Endothelial cell (in vitro differentiated cells): ENCODE measurements around the gene FAM193A. TPM values are rescaled to one million over a fixed set of nuclear protein-coding genes. Genes with fewer than 3 reads are reported as not detected.
"Not testable (repeated sequence)": the region's sequence is repeated elsewhere in the genome, so short reads cannot be mapped to it uniquely, and the experiment has no call there.

Source experiments
- DNase-seq: peaks from one replicate; pipeline ENCODE4 v3.0.0; 2021; ENCODE audit warnings: low spot score
- H3K27ac Mint-ChIP-seq: one replicate; pipeline ENCODE4 v1.8.0; 2021; ENCODE audit warnings: mixed read lengths, inconsistent platforms; ENCODE audit not compliant: unreplicated experiment
- H3K27me3 Mint-ChIP-seq: one replicate; pipeline ENCODE4 v1.8.0; 2021; ENCODE audit warnings: mild to moderate bottlenecking, moderate library complexity, mixed read lengths, inconsistent platforms; ENCODE audit not compliant: unreplicated experiment
- H3K36me3 Mint-ChIP-seq: one replicate; pipeline ENCODE4 v1.8.0; 2021; ENCODE audit warnings: mild to moderate bottlenecking, low read depth, mixed read lengths, inconsistent platforms; ENCODE audit not compliant: unreplicated experiment
- H3K4me1 Mint-ChIP-seq: one replicate; pipeline ENCODE4 v1.8.0; 2021; ENCODE audit warnings: mild to moderate bottlenecking, mixed read lengths, inconsistent platforms; ENCODE audit not compliant: unreplicated experiment
- H3K4me3 Mint-ChIP-seq: one replicate; pipeline ENCODE4 v1.8.0; 2021; ENCODE audit warnings: mild to moderate bottlenecking, mixed read lengths, inconsistent platforms; ENCODE audit not compliant: unreplicated experiment
- H3K9me3 Mint-ChIP-seq: one replicate; pipeline ENCODE4 v1.8.0; 2021; ENCODE audit warnings: mixed read lengths, inconsistent platforms; ENCODE audit not compliant: unreplicated experiment
- total RNA-seq: library from RNA; stranded (reverse); fragmentation: NEBNext Ultra II Directional; extraction: Animal tissue kit (Norgen Biotek cat#: 25700); gene quantifications from one replicate; pipeline ENCODE4 v1.2.1, GENCODE V29; 2021; ENCODE audit not compliant: unreplicated experiment
- TF ChIP-seq, protein P1 (sequence below): fragments of 200-600 bp; sonication (generic); IDR thresholded peaks from one replicate; pipeline ENCODE4 v1.5.0; 2021; ENCODE audit warnings: antibody characterized with exemption; ENCODE audit not compliant: unreplicated experiment

FAM193A gene
- total RNA-seq, 1 donor from 2014 or later, result 33.7 TPM

DNA sequence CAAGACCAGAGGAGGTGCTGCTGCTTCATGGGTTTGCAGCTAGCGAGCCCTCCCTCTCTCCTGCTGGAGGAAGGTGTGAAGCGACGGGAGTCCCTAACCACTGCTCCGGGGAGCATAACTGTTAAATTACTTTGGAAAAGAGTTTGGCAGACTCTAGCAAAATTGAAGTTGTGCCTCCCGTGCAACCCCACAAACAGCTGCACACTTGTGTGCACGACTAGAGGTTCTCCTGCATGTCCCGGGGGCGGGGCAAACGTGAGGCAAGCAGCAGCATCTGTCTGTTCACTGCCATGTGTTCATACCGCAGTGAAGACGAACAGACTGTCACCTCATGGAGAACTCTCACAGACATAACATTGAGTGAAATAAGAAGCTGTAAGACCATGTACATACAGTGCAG, 185.1 kb downstream of the FAM193A start:
- H3K27me3 Mint-ChIP-seq, result peaks cover 11% of the 10 kb centered on the region
- peaks cover 22% of the 10 kb centered on the region for H3K36me3 Mint-ChIP-seq
- H3K27ac Mint-ChIP-seq, result no peak overlapping the region
- H3K9me3 Mint-ChIP-seq, result no peaks in the 10 kb centered on the region
- no peak overlapping the region for H3K4me3 Mint-ChIP-seq
- no peak for DNase-seq
- peaks cover 3% of the 10 kb centered on the region for H3K4me1 Mint-ChIP-seq
- TF ChIP-seq, protein P1, sequence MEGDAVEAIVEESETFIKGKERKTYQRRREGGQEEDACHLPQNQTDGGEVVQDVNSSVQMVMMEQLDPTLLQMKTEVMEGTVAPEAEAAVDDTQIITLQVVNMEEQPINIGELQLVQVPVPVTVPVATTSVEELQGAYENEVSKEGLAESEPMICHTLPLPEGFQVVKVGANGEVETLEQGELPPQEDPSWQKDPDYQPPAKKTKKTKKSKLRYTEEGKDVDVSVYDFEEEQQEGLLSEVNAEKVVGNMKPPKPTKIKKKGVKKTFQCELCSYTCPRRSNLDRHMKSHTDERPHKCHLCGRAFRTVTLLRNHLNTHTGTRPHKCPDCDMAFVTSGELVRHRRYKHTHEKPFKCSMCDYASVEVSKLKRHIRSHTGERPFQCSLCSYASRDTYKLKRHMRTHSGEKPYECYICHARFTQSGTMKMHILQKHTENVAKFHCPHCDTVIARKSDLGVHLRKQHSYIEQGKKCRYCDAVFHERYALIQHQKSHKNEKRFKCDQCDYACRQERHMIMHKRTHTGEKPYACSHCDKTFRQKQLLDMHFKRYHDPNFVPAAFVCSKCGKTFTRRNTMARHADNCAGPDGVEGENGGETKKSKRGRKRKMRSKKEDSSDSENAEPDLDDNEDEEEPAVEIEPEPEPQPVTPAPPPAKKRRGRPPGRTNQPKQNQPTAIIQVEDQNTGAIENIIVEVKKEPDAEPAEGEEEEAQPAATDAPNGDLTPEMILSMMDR, result no peak

GRCh38 chr4:2722033-2722432, 185.6 kb downstream of the FAM193A start:
- Mint-ChIP-seq H3K9me3 (no peaks in the 10 kb centered on the region), H3K27ac (peak overlapping the region; percentile 53), H3K4me3 (peak overlapping the region; percentile 43), H3K4me1 (peaks cover 3% of the 10 kb centered on the region), H3K36me3 (peaks cover 22% of the 10 kb centered on the region), H3K27me3 (peaks cover 11% of the 10 kb centered on the region)
- DNase-seq, result no peak
- TF ChIP-seq, protein P1, result no peak

DNA sequence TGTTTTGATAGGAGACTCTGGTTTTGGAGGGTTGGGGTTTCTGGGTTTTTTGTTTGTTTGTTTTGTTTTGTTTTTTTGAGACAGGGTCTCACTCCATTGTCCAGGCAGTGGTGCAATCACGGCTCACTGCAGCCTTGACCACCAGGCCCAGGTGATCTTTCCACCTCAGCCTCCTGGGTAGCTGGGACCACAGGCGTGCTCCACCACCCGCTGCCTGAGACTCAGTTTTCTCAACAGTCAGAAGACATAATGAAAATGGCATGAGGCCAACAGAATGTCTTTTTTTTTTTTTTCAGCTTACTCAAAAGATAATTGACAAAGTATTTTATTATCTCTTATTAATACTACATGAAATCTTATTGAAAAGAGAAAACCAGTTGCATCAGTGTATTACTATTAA, 187.3 kb downstream of the FAM193A start:
- Mint-ChIP-seq H3K9me3 (no peaks in the 10 kb centered on the region), H3K27ac (no peak overlapping the region), H3K4me1 (peaks cover 3% of the 10 kb centered on the region), H3K36me3 (peaks cover 15% of the 10 kb centered on the region), H3K27me3 (peaks cover 11% of the 10 kb centered on the region), H3K4me3 (no peak overlapping the region)
- TF ChIP-seq, protein P1, result no peak
- DNase-seq, result no peak

DNA sequence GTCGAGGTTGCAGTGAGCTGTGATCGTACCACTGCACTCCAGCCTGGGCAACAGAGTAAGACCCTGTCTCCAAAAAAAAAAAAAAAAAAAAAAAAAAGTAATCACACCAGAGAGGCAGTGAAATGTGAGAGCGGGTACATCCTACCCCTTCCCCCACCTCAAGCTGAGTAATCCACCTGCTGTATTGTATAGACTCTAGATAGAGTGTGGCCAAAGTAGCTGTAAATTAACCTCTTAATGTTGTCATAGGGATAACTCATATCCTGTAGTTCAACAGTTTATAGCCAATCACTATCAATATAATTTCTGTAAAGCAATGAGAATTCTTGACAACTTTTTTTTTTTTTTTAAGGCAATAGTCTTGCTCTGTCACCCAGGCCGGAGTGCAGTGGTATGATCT, 188.9 kb downstream of the FAM193A start:
- TF ChIP-seq, protein P1, result no peak
- Mint-ChIP-seq H3K27me3 (peaks cover 11% of the 10 kb centered on the region), H3K36me3 (peaks cover 11% of the 10 kb centered on the region), H3K4me1 (peaks cover 3% of the 10 kb centered on the region), H3K27ac (no peak overlapping the region), H3K4me3 (no peak overlapping the region), H3K9me3 (no peaks in the 10 kb centered on the region)
- no peak for DNase-seq

GRCh38 chr4:2726881-2727280, 190.4 kb downstream of the FAM193A start:
- H3K27ac Mint-ChIP-seq, DNase-seq, H3K27me3 Mint-ChIP-seq: not testable (repeated sequence)

GRCh38 chr4:2728221-2728620, 191.8 kb downstream of the FAM193A start:
- no peak for DNase-seq
- Mint-ChIP-seq H3K9me3 (no peaks in the 10 kb centered on the region), H3K4me3 (no peak overlapping the region), H3K4me1 (no peaks in the 10 kb centered on the region), H3K27me3 (peaks cover 9% of the 10 kb centered on the region), H3K36me3 (peaks cover 12% of the 10 kb centered on the region), H3K27ac (no peak overlapping the region)
- TF ChIP-seq, protein P1, result no peak

More at GRCh38 chr4:2726881-2727280, 190.4 kb downstream of the FAM193A start:
- H3K36me3 Mint-ChIP-seq, H3K4me3 Mint-ChIP-seq, H3K9me3 Mint-ChIP-seq, H3K4me1 Mint-ChIP-seq: not testable (repeated sequence)
